ENCODE results near the gene ENOPH1.
"Not testable (repeated sequence)": the region's sequence is repeated elsewhere in the genome, so short reads cannot be mapped to it uniquely, and the experiment has no call there.

ENOPH1 gene

DNA sequence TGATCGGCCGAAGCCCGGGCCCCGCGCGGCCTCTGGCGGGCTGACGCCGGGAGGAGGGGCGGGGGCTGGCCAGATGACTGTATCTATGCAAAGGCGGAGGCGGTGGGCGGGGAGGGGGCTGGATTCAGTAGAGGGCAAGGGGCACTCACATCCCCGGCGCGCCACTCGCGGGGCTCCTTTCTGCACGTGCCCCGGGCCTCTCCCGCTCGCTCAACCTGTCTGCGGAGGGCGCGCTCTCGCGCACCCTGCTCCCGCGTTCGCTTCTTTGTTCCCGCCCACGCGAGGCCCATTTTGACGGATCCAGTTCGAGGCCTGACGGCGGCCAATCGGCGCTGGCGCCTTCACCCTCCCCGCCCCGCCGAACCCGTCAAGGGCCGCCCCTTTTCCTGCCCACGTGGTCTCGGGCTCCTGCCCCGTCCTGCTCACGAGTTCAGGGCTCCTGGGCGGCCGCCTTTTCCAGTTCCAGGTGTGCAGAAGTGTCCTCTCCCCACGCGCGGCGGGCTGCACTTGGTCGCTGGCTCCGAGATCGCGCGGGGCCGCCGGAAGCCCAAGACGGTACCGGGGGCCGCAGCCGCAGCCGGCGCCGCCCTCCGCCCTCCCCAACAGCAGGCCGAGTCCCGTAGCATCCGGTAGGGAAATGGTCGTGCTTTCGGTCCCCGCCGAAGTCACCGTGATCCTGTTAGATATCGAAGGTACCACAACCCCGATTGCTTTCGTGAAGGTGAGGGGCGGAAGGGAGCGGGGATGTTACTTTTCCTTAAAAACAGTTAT lies at the start of gene ENOPH1, which contains the start of gene HNRNPDL:
ENOPH1 (plus strand) TSS at position 398 of the 771 bp plus-strand sequence; CDS start at position 638, 240 bp downstream.
HNRNPDL (minus strand) TSS at position 270 of the 771 bp plus-strand sequence. CDS start 772 bp downstream, outside the sequence.
- DNase-seq, result peak; percentile 91
- in situ Hi-C loops (cut with HindIII; ENCODE audit: low pct_ligation_motif_present, low pct_unique_long_range_greater_than_20kb, low sequenced_read_pairs), result no loop called here

DNA sequence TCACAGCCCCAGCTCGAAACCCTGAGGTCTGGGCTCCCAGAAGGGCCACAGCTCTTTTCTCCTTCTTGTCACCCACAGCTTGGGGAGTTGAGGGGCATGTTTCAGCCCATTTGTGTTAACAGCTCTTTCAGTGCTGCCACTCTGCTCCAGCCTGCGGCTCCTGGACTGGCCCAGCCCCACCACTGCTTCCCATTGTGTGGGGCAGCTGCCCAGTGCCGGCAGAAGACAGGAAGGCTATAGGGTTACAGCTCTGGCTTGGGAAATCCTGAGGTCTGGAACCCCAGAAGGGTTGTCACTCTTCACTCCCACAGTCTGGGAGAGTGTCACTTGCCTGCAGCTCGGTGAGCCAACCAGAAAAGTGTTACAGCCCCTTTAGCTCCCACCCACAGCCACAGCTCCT lies 49.6 kb upstream of the ENOPH1 start:
- in situ Hi-C loops (cut with HindIII; ENCODE audit: low pct_ligation_motif_present, low pct_unique_long_range_greater_than_20kb, low sequenced_read_pairs), result no loop called here
- no peak for DNase-seq

DNA sequence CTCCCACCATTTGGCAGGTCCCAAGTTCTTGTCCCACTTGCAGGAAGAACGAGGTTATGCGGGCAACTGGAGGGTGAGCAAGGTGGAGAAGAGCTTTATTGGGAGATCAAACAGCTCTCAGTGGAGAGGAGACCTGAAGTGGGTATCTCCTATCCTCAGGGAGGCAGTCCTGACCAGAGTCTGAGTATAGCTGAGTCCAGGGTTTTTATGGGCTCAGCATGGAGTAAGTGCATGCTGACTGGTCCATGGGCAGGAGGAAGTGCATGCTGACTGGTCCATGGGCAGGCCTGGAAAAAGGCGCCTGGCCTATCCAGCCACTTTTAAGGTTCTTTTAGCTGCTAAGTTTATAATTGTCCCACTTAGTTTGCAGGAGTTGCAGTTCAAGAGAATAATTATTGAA lies 49.2 kb upstream of the ENOPH1 start:
- in situ Hi-C loops (cut with HindIII; ENCODE audit: low pct_ligation_motif_present, low pct_unique_long_range_greater_than_20kb, low sequenced_read_pairs), result no loop called here
- no peak for DNase-seq

DNA sequence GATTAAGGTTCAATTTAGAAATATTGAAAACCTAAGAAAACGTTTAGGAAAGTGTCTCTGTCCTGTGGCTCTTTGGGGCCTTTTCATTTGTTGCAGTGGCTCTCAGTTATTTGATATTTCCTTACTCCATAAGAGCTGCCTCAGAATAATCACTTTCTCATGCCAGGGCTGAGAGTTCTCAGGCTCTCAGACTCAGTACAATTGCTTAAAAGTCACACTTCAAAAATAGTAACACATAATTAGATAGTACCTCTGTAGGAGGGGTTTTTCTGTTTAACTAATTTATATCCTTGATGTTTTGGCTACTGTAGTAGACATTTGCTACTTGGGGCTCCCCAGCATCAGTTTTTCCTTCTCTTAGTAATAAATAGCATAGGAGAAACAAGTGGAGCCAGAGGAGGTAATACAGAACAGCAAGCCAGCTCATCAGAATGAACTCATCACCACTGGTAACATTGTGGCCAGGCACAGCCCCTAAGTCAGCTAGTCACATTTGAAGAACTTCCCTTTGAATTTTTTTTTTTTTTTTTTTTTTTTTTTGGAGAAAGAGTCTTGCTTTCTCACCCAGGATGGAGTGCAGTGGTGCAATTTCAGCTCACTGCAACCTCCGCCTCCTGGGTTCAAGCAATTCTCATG lies 48.6 kb upstream of the ENOPH1 start:
- DNase-seq, result no peak
- in situ Hi-C loops (cut with HindIII; ENCODE audit: low pct_ligation_motif_present, low pct_unique_long_range_greater_than_20kb, low sequenced_read_pairs), result no loop called here

DNA sequence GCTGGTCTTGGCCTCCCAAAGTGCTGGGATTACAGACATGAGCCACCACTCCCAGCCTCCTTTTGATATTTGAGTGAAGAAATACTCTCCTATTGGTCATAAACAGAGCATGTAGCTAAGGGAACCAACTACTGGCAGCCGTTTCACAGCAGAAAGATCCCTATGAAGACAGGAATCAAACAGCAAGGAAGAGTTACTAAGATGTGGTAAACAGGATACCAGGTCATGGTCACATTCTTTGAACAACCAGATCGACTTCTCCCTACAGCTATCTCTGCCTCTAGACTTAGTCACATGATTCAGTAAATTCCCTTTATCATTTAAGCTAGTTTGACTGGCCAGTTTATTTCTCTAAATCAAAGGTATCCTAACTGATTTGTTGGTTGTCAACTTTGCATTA lies 47.6 kb upstream of the ENOPH1 start:
- no peak for DNase-seq
- in situ Hi-C loops (cut with HindIII; ENCODE audit: low pct_ligation_motif_present, low pct_unique_long_range_greater_than_20kb, low sequenced_read_pairs), result no loop called here

DNA sequence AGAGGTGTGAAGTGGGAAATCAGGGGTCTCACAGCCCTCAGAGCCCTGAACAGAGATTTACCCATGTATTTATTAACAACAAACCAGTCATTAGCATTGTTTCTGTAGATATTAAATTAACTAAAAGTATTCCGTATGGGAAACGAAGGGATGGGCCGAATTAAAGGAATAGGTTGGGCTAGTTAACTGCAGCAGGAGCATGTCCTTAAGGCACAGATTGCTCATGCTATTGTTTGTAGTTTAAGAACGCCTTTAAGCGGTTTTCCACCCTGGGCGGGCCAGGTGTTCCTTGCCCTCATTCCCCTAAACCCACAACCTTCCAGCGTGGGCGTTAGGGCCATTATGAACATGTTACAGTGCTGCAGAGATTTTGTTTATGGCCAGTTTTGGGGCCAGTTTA lies 44.1 kb upstream of the ENOPH1 start:
- DNase-seq; in situ Hi-C loops (cut with HindIII; ENCODE audit: low pct_ligation_motif_present, low pct_unique_long_range_greater_than_20kb, low sequenced_read_pairs): not testable (repeated sequence)

DNA sequence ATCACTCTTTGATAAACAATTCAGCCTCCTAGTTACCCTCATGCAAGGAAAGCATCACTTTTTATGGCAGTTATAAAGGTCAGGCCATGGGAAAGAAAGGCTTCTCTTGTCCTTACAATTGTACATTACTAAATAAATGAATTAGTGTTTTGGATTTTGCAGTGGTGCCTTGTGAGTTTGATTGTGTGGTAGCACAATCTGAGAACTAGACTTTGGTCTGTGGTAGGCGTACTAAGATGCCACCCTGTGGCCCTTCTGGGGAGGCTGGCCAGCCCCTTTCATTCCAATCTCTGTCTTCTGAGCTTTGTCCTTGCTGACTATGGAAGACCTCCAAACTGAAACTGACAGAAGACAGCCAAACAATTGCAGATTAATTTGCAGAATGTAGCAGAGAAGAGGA lies 42.0 kb upstream of the ENOPH1 start:
- in situ Hi-C loops (cut with HindIII; ENCODE audit: low pct_ligation_motif_present, low pct_unique_long_range_greater_than_20kb, low sequenced_read_pairs), result no loop called here
- no peak for DNase-seq

DNA sequence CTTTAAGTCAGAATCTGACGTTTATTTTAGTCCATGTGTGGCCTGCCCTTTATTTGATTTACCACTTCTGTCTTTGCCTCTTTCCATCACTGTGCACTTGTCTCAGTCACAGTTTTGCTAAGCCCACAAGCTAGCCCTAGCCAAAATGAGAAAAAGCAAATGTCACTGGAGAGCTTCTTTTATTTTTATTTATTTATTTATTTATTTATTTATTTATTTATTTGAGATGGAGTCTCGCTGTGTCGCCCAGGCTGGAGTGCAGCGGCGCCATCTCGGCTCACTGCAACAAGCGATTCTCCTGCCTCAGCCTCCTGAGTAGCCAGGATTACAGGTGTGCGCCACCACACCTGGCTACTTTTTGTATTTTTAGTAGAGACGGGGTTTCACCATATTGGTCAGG lies 40.3 kb upstream of the ENOPH1 start:
- in situ Hi-C loops (cut with HindIII; ENCODE audit: low pct_ligation_motif_present, low pct_unique_long_range_greater_than_20kb, low sequenced_read_pairs); DNase-seq: not testable (repeated sequence)

DNA sequence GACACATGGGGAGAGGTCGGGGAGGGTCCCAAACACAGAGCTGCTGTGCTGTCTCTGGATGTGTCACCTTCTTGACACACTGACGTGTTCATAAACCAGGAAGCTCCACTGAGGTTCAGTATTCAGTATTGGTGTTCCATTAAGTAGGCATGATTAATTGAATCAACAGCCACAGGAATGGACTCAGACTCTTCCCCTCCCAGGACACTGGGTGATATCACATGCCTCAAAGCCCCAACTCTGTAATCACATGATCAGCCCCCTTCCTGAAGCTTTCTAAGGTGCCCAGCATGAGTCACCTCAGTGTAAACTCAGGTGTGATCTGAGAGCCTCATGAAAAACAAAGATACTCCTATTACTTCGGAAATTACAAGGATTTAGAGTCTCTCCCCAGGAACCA lies 35.5 kb upstream of the ENOPH1 start:
- in situ Hi-C loops (cut with HindIII; ENCODE audit: low pct_ligation_motif_present, low pct_unique_long_range_greater_than_20kb, low sequenced_read_pairs), result no loop called here
- DNase-seq, result no peak

DNA sequence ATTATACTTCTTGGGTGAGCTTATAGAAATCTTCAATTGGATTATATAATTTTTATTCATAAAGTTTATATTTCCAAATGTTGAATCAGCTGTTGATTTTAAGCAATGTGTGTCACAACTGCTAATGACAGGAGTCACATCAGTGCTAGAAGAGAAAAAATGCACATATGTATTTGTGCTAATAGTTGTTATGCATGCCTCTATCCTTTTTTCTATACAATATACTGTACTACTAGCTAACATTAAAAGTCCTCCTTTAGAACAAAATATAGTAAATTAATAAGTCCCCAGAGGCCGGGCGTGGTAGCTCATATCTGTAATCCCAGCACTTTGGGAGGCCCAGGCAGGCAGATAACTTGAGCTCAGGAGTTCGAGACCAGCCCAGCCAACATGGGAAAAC lies 32.9 kb upstream of the ENOPH1 start:
- in situ Hi-C loops (cut with HindIII; ENCODE audit: low pct_ligation_motif_present, low pct_unique_long_range_greater_than_20kb, low sequenced_read_pairs), result no loop called here
- DNase-seq, result no peak

DNA sequence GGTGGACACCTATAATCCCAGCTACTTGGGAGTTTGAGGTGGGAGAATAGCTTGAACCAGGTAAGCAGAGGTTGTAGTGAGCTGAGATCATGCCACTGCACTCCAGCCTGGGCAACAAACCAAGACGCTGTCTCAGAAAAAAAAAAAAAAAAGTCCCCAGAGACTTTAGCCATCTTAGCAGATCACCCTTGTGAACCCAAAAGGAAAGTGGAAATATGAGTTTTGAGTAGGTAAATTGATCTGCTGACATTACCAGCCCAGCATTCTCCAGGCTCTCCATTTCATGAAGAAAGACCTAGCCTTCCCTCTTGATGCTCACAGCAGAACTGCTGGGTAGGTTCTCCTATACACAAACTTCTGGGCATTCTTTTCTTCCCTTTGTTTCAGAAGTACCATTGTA lies 32.1 kb upstream of the ENOPH1 start:
- in situ Hi-C loops (cut with HindIII; ENCODE audit: low pct_ligation_motif_present, low pct_unique_long_range_greater_than_20kb, low sequenced_read_pairs), result no loop called here

DNA sequence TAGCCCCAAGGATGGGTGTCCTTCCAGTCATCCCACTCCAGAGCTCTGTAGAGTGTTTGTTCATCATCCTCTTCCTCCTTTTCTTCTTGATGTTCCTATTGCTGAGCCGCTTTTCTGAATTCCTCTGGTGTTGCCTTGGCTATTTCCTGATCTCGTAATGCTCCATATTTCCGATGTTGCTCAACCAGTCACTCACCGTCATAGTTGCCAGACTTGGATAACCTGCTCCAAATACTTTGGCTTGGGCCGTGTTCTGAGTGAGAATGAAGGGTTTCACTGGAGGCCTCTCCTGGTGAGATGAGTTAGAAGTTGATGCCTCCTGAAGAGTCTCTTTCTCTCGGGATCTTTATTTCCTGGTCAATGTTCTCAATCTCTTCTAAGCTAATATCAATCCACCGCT lies 28.8 kb upstream of the ENOPH1 start:
- DNase-seq, result no peak
- in situ Hi-C loops (cut with HindIII; ENCODE audit: low pct_ligation_motif_present, low pct_unique_long_range_greater_than_20kb, low sequenced_read_pairs), result no loop called here

More for the DNA sequence above, 32.1 kb upstream of the ENOPH1 start:
- no peak for DNase-seq

DNA sequence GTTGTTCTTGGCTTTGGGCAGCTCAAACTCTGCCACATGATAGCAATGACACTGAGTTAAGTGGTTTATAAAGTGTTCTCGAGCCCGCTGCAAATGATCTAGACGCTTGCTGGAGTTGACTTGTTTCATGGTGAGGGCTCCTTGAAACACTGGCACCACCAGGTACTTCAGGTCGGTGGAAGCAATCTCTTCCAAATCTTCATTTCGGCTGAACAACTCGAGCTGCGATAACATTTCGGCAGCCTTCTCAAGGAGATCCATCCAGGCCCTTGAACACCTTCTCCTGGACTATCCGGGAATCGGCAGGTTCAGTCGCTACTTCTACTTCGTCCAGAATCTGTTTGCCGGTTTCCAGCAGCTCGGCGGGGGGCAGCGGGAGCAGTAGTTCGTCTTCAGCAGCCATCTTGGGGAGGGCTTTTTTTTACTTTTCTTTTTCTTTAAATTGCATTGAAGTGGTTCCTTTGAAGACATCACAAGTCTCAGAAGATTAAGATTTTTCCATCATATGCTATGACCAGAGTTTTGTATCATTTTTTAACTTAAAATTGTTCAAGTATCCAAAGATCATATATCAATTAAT lies 28.1 kb upstream of the ENOPH1 start:
- in situ Hi-C loops (cut with HindIII; ENCODE audit: low pct_ligation_motif_present, low pct_unique_long_range_greater_than_20kb, low sequenced_read_pairs), result no loop called here
- no peak for DNase-seq

DNA sequence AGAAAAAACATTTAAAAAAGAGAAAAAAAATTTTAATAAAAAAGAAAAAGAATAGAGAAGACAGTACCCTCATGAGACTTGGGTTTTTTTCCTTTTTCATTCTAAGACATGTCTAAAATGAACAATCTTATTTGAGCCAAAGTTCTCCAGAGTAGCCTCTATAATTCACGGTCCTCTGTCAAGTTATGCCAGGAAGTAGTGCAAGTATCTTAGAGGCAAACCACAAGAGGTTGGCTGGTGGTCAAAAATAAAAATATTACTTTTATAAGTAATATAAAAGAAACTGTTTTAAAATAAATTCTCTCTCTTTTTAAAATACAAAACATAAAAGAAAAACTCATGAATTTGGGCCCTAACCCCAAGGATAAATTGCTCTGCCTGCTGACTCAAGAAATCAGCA lies 26.7 kb upstream of the ENOPH1 start:
- DNase-seq, result no peak
- in situ Hi-C loops (cut with HindIII; ENCODE audit: low pct_ligation_motif_present, low pct_unique_long_range_greater_than_20kb, low sequenced_read_pairs), result no loop called here

DNA sequence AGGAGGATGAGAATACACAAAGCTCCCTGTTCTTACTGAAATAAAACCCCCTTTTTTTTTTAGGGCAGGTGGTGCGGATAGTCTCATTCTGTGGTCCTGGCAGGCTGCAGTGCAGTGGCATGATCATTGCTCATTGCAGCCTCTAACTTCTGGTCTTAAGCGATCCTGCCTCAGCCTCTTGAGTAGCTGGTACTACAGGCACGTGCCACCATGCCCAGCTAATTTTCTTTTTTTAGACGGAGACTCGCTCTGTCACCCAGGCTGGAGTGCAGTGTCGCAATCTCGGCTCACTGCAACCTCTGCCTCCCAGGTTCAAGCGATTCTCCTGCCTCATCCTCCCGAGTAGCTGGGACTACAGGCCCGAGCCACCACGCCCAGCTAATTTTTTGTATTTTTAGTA lies 15.3 kb upstream of the ENOPH1 start:
- in situ Hi-C loops (cut with HindIII; ENCODE audit: low pct_ligation_motif_present, low pct_unique_long_range_greater_than_20kb, low sequenced_read_pairs), result not testable (repeated sequence)

DNA sequence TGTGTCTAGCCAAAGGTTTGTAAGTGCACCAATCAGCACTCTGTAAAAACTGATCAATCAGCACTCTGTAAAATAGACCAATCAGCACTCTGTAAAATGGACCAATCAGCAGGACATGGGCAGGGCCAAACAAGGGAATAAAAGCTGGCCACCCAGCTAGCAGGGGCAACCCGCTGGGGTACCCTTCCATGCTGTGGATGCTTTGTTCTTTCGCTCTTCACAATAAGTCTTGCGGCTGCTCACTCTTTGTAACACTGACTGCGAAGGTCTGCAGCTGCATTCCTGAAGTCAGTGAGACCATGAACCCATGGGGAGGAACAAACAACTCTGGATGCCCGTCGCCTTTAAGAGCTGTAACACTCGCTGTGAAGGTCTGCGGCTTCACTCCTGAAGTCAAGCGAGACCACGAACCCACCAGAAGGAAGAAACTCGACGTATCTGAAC lies 14.4 kb upstream of the ENOPH1 start:
- DNase-seq, result no peak
- in situ Hi-C loops (cut with HindIII; ENCODE audit: low pct_ligation_motif_present, low pct_unique_long_range_greater_than_20kb, low sequenced_read_pairs), result no loop called here

More for the DNA sequence above, 15.3 kb upstream of the ENOPH1 start:
- not testable (repeated sequence) for DNase-seq

DNA sequence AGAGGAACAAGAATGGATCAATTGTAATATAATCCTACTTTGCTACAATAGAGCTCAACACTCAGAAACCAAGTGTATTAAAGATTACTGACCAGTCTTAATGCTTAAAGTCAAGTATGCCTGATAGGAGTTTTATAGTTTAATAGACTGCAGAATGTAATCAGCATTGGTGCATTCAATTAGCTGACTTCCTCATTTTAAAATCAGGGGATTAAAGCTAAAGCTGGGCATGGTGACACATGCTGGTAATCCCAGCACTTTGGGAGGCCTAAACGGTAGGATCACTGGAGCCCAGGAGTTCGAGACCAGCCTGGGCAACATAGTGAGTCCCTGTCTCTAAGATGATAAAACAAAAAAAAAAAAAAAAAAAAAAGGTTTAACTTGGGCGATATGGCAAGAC lies 10.9 kb upstream of the ENOPH1 start:
- no peak for DNase-seq
- in situ Hi-C loops (cut with HindIII; ENCODE audit: low pct_ligation_motif_present, low pct_unique_long_range_greater_than_20kb, low sequenced_read_pairs), result no loop called here

DNA sequence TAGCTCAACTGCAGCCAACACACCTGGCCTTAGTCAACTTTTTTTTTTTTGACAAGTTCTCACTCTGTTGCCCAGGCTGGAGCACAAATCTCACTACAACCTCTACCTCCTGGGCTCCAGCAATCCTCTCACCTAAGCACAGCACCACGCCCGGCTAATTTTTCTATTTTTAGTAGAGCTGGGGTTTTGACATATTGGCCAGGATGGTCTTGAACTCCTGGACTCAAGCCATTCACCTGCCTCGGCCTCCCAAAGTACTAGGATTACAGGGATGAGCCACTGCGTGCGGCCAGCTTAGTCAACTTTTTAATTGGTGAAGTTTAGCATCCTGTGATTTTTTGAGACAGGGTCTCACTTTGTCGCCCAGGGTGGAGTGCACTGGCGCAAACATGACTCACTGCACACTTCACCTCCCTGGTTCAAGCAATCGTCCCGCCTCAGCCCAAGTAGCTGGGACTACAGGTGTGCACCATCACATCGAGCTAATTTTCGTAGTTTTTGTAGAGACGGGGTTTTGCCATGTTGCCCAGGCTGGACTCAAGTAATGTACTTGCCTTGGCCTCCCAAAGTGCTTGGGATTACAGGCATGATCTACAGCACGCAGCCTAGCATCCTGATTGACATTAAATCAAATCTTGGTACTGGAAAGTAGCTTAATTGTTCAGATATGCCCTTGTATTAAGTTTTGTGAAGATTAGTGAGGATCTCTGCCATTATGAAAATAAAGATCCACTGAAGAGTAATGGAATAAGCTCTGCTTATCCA lies 8.4 kb upstream of the ENOPH1 start:
- no peak for DNase-seq
- in situ Hi-C loops (cut with HindIII; ENCODE audit: low pct_ligation_motif_present, low pct_unique_long_range_greater_than_20kb, low sequenced_read_pairs), result no loop called here

DNA sequence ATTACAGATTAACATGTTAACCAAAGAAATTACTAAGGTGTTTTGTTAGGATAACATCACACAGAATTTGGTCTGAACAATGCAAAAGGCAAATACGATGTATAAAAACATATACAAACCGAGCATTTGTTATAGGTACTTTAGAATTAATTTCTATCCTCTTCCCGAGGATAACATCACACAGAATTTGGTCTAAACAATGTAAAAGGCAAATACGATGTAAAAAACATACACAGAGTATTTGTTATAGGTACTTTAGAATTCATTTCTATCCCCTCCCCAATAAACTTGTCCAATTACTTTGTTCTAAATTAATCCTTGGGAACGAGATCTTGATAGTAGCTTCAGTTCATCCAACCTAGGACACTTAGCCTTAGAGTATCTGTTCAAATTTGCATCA lies 7.8 kb upstream of the ENOPH1 start:
- in situ Hi-C loops (cut with HindIII; ENCODE audit: low pct_ligation_motif_present, low pct_unique_long_range_greater_than_20kb, low sequenced_read_pairs), result no loop called here

More for the DNA sequence above, 7.8 kb upstream of the ENOPH1 start:
- DNase-seq, result no peak

All from ACHN (cell line).